ENCODE measurements around the gene KPTN.
A peak's percentile ranks its signal among the peaks of the same experiment; 100 is the strongest.

Gene KPTN

GRCh38 chr19:47508721-47509120 is 24.7 kb upstream of the KPTN start:
- no peak for DNase-seq

GRCh38 chr19:47507924-47508553 is 24.0 kb upstream of the KPTN start:
- no peak for DNase-seq

- DNase-seq = no peak
These were observed 23.0 kb upstream of the KPTN start for GRCh38 chr19:47507012-47507411.

- DNase-seq = no peak
These were observed 22.4 kb upstream of the KPTN start for GRCh38 chr19:47506459-47506858.

GRCh38 chr19:47505506-47505905 is 21.5 kb upstream of the KPTN start:
- DNase-seq = no peak

GRCh38 chr19:47503826-47504150 is 19.8 kb upstream of the KPTN start:
- DNase-seq = no peak

GRCh38 chr19:47503130-47503825 is 19.3 kb upstream of the KPTN start:
- no peak for DNase-seq

GRCh38 chr19:47499863-47500830 is 16.1 kb upstream of the KPTN start:
- no peak for DNase-seq

GRCh38 chr19:47499371-47499770 is 15.4 kb upstream of the KPTN start:
- no peak for DNase-seq

- DNase-seq = no peak
These were observed 14.5 kb upstream of the KPTN start for GRCh38 chr19:47498561-47498960.

GRCh38 chr19:47497821-47498520 is 14.0 kb upstream of the KPTN start:
- no peak for DNase-seq

- DNase-seq = no peak
These were observed 13.2 kb upstream of the KPTN start for GRCh38 chr19:47497050-47497766.

- no peak for DNase-seq
These were observed 11.7 kb upstream of the KPTN start for GRCh38 chr19:47495478-47496372.

GRCh38 chr19:47494729-47495128 is 10.7 kb upstream of the KPTN start:
- DNase-seq = peak; percentile 18

GRCh38 chr19:47494211-47494547 is 10.2 kb upstream of the KPTN start:
- DNase-seq = no peak

GRCh38 chr19:47493378-47494210 is 9.6 kb upstream of the KPTN start:
- no peak for DNase-seq

GRCh38 chr19:47492571-47493377 is 8.8 kb upstream of the KPTN start:
- DNase-seq = no peak

GRCh38 chr19:47492137-47492533 is 8.1 kb upstream of the KPTN start:
- DNase-seq = no peak

- DNase-seq = no peak
These were observed 7.5 kb upstream of the KPTN start for GRCh38 chr19:47491358-47492136.

Data from SHP77 treated with DMSO at 0.1 percent for 48 hours (cell line).